ENCODE data around the gene IQSEC2.

The IQSEC2 gene

GRCh38 chrX:53316860-53317237, 35.5 kb upstream of the IQSEC2 start:
- CTCF ChIA-PET, result interaction anchor here (0.6 to 12.1 kb wide), 38 partner anchors 11 to 1743 kb away, joined by 3 to 233 read pairs (median 5); partner anchors contain the start of genes HSD17B10, IQSEC2, RIBC1 and SMC1A
- Histone ChIP-seq H3K9me3 (ENCODE audit: control insufficient read depth, insufficient read depth, low read depth, low read length) (no peaks in the 10 kb centered on the region), H3K27ac (ENCODE audit: extremely low read depth, low read depth, low read length) (peak overlapping the region; percentile 52; the same call in 1 of the 2 replicates), H3K36me3 (ENCODE audit: control insufficient read depth in 2 of 2, insufficient read depth in 1 of 2, low read length in 2 of 2) (no peaks in the 10 kb centered on the region), H3K4me1 (ENCODE audit: control insufficient read depth, insufficient read depth, low read length) (peaks cover 32% of the 10 kb centered on the region), H3K4me3 (ENCODE audit: low read depth, low read length) (no peak overlapping the region)
- POLR2A ChIA-PET, result interaction anchor here (0.8 to 2.4 kb wide), 5 partner anchors 15 to 124 kb away, joined by 3 to 6 read pairs (median 3); partner anchors contain the start of gene SMC1A
- TF ChIP-seq OSR2 (tag by site-specific recombination; IDR thresholded peaks at IDR 0.05), result peak; percentile 14; the same call in 1 of the 2 replicates
- no peak for TF ChIP-seq TRIM28 (IDR thresholded peaks at IDR 0.05; ENCODE audit: borderline replicate concordance, low read length)
- TF ChIP-seq ZNF280D (tag by site-specific recombination; IDR thresholded peaks at IDR 0.05), result no peak
- TF ChIP-seq GFI1B (tag by site-specific recombination; IDR thresholded peaks at IDR 0.05), result no peak
- TF ChIP-seq ZFP69B (tag by site-specific recombination; IDR thresholded peaks at IDR 0.05), result peak; percentile 58; the same call in 1 of the 2 replicates
- TF ChIP-seq ZNF473 (tag by site-specific recombination; IDR thresholded peaks at IDR 0.05), result no peak
- TF ChIP-seq ZNF692 (tag by site-specific recombination; IDR thresholded peaks at IDR 0.05), result peak; percentile 49; the same call in 1 of the 2 replicates
- TF ChIP-seq ZNF423 (tag by site-specific recombination; IDR thresholded peaks at IDR 0.05), result peak; percentile 56; the same call in 1 of the 2 replicates
- no peak for TF ChIP-seq PATZ1 (tag by site-specific recombination; IDR thresholded peaks at IDR 0.05)
- TF ChIP-seq ZNF184 (tag by site-specific recombination; IDR thresholded peaks at IDR 0.05), result no peak
- no peak for TF ChIP-seq KLF16 (tag by site-specific recombination; IDR thresholded peaks at IDR 0.05)
- TF ChIP-seq ZNF707 (tag by site-specific recombination; IDR thresholded peaks at IDR 0.05), result no peak
- TF ChIP-seq EGR2 (tag by site-specific recombination; IDR thresholded peaks at IDR 0.05; ENCODE audit: low read depth), result peak; percentile 97
- TF ChIP-seq ZBTB26 (tag by site-specific recombination; optimal IDR thresholded peaks at IDR 0.05), result no peak
- no peak for TF ChIP-seq ZNF48 (tag by site-specific recombination; IDR thresholded peaks at IDR 0.05)
- no peak for TF ChIP-seq ZNF600 (tag by site-specific recombination; IDR thresholded peaks at IDR 0.05)
- peak; percentile 99 for TF ChIP-seq GLIS1 (tag by site-specific recombination; IDR thresholded peaks at IDR 0.05)
- TF ChIP-seq ZNF560 (tag by site-specific recombination; IDR thresholded peaks at IDR 0.05; ENCODE audit: borderline replicate concordance), result no peak
- TF ChIP-seq ZFHX2 (tag by site-specific recombination; conservative IDR thresholded peaks at IDR 0.05), result peak; percentile 97
- TF ChIP-seq ZNF670 (tag by site-specific recombination; IDR thresholded peaks at IDR 0.05; ENCODE audit: low read depth), result no peak
- no peak for TF ChIP-seq KLF9 (tag by site-specific recombination; IDR thresholded peaks at IDR 0.05; ENCODE audit: low read depth)
